OCI-LY3 (cell line): ENCODE data around the gene SNAI1.

Experiments
- EZH2phosphoT487 ChIP-seq: fragments of 200-600 bp; shearing (Covaris generic); IDR thresholded peaks from 2 replicates; pipeline ENCODE4 v1.6.1; 2018; ENCODE audit warnings: antibody characterized with exemption, mixed run types, low read depth
- TF ChIP-seq, protein P1 (sequence below): fragments of 200-600, 300-600 bp; sonication (generic); IDR thresholded peaks from 2 replicates; pipeline ENCODE4 v1.5.1; 2014; ENCODE audit warnings: antibody characterized with exemption, low read length, low read depth

DNA sequence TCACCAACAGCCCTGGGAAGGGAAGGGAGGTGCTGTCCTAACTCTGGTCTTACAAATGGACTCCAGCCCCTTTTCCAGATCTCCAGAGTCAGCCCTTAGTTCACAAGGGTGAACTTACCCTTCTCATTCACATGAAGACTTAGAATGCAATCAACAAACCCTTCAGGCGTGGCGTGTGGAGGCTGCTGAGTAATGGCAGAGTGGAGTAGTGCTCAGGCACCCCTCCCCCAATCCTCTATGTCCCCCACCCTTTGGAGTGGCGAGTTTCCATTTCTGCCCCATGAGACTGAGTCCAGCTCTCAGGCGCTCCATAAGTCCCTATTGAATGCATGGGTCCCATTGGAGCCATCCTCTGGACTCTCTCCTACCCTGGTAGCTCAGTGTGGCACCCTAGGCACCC lies 3.3 kb downstream of the SNAI1 start:
- no peak for TF ChIP-seq EZH2phosphoT487
- TF ChIP-seq, protein P1, sequence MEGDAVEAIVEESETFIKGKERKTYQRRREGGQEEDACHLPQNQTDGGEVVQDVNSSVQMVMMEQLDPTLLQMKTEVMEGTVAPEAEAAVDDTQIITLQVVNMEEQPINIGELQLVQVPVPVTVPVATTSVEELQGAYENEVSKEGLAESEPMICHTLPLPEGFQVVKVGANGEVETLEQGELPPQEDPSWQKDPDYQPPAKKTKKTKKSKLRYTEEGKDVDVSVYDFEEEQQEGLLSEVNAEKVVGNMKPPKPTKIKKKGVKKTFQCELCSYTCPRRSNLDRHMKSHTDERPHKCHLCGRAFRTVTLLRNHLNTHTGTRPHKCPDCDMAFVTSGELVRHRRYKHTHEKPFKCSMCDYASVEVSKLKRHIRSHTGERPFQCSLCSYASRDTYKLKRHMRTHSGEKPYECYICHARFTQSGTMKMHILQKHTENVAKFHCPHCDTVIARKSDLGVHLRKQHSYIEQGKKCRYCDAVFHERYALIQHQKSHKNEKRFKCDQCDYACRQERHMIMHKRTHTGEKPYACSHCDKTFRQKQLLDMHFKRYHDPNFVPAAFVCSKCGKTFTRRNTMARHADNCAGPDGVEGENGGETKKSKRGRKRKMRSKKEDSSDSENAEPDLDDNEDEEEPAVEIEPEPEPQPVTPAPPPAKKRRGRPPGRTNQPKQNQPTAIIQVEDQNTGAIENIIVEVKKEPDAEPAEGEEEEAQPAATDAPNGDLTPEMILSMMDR = no peak
